ENCODE results near the gene AGPAT3.

DNA sequence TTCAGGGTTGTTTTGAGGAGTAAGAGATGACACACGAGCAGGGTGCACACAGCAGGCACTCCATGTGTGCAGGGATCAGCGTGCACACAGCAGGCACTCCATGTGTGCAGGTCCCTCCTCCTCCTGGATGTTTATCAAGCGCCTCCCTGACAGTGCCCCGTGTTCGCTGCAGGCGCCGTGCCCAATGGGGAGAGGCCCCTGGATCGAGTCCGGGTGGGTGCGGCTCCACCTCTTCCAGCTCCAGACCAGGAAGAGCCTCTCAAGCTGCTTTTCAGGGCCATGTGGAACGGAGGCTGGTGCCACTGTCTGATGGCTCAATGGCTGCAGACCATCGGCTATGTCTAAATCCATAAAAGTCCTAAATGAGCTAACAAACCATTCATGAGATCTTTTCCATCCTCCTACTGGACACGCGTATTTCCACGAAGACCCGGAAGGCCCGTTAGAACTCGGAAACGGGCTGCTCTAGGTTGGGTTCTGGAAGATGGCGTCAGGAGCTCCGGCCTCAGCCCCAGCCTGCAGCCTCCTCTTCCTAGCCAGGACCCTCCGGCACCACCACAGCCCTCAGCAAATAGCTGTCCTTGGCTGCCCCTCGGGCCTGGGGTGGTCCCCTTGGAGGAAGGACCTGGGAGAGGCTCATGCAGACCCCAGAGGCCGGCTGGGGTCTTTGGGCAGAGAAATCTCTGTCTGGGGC is 39.6 kb upstream of the AGPAT3 start:
- TF ChIP-seq, protein P1, sequence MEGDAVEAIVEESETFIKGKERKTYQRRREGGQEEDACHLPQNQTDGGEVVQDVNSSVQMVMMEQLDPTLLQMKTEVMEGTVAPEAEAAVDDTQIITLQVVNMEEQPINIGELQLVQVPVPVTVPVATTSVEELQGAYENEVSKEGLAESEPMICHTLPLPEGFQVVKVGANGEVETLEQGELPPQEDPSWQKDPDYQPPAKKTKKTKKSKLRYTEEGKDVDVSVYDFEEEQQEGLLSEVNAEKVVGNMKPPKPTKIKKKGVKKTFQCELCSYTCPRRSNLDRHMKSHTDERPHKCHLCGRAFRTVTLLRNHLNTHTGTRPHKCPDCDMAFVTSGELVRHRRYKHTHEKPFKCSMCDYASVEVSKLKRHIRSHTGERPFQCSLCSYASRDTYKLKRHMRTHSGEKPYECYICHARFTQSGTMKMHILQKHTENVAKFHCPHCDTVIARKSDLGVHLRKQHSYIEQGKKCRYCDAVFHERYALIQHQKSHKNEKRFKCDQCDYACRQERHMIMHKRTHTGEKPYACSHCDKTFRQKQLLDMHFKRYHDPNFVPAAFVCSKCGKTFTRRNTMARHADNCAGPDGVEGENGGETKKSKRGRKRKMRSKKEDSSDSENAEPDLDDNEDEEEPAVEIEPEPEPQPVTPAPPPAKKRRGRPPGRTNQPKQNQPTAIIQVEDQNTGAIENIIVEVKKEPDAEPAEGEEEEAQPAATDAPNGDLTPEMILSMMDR (IDR thresholded peaks at IDR 0.05) = no peak
- no peak for TF ChIP-seq POLR2A (IDR thresholded peaks at IDR 0.05)

All from prostate gland (tissue), 2 donors.